Stimulated activated memory B cell treated with anti-CD40 and anti-IgM and Interleukin-4, amounts not matched to agents 10 μg/mL and 1 μg/mL and 100 μg/mL, for 72 hours (primary cell): ENCODE measurements around the gene SLC2A5.

Experiments used
- ATAC-seq: fragments of 150-1000 bp; cut with Tn5 transposase; 2 replicates; pipeline ENCODE4 v1.10.0; 2021
- H3K27ac Mint-ChIP-seq: one replicate; pipeline ENCODE4 v1.8.0; 2022; ENCODE audit warnings: mild to moderate bottlenecking, mixed read lengths
- H3K27me3 Mint-ChIP-seq: one replicate; pipeline ENCODE4 v1.8.0; 2022; ENCODE audit warnings: mixed read lengths
- H3K36me3 Mint-ChIP-seq: one replicate; pipeline ENCODE4 v1.8.0; 2022; ENCODE audit warnings: mixed read lengths
- H3K4me1 Mint-ChIP-seq: one replicate; pipeline ENCODE4 v1.8.0; 2022; ENCODE audit warnings: mixed read lengths
- H3K4me3 Mint-ChIP-seq: one replicate; pipeline ENCODE4 v1.8.0; 2022; ENCODE audit warnings: mild to moderate bottlenecking, moderate library complexity, mixed read lengths
- H3K9me3 Mint-ChIP-seq: one replicate; pipeline ENCODE4 v1.8.0; 2022; ENCODE audit warnings: mixed read lengths

The SLC2A5 gene

GRCh38 chr1:9059891-9060744 is 9.3 kb downstream of the SLC2A5 start:
- no peak overlapping the region for H3K4me3 Mint-ChIP-seq

GRCh38 chr1:9058465-9058864 is 11.0 kb downstream of the SLC2A5 start:
- ATAC-seq, result no peak
- Mint-ChIP-seq H3K9me3 (peaks cover 4% of the 10 kb centered on the region), H3K4me1 (peaks cover 9% of the 10 kb centered on the region), H3K36me3 (no peaks in the 10 kb centered on the region), H3K27me3 (no peaks in the 10 kb centered on the region), H3K27ac (no peak overlapping the region), H3K4me3 (no peak overlapping the region)

More at GRCh38 chr1:9059891-9060744, 9.3 kb downstream of the SLC2A5 start:
- Mint-ChIP-seq H3K27ac (no peak overlapping the region), H3K4me1 (peaks cover 15% of the 10 kb centered on the region), H3K36me3 (no peaks in the 10 kb centered on the region), H3K27me3 (no peaks in the 10 kb centered on the region), H3K9me3 (peaks cover 4% of the 10 kb centered on the region)
- ATAC-seq, result no peak

- H3K4me1 Mint-ChIP-seq, result peaks cover 9% of the 10 kb centered on the region
- H3K27ac Mint-ChIP-seq, result no peak overlapping the region
- no peaks in the 10 kb centered on the region for H3K36me3 Mint-ChIP-seq
- no peak for ATAC-seq
- H3K9me3 Mint-ChIP-seq, result peaks cover 4% of the 10 kb centered on the region
- H3K27me3 Mint-ChIP-seq, result no peaks in the 10 kb centered on the region
- no peak overlapping the region for H3K4me3 Mint-ChIP-seq
These were observed 11.6 kb downstream of the SLC2A5 start for GRCh38 chr1:9057851-9058250.

- no peak overlapping the region for H3K27ac Mint-ChIP-seq
- ATAC-seq, result no peak
These were observed 17.0 kb downstream of the SLC2A5 start for GRCh38 chr1:9052272-9053049.

GRCh38 chr1:9051379-9051778 is 18.1 kb downstream of the SLC2A5 start:
- no peak for ATAC-seq
- H3K36me3 Mint-ChIP-seq, result no peaks in the 10 kb centered on the region
- no peaks in the 10 kb centered on the region for H3K9me3 Mint-ChIP-seq
- H3K27ac Mint-ChIP-seq, result no peak overlapping the region
- H3K4me1 Mint-ChIP-seq, result no peaks in the 10 kb centered on the region
- no peak overlapping the region for H3K4me3 Mint-ChIP-seq
- no peaks in the 10 kb centered on the region for H3K27me3 Mint-ChIP-seq

More at GRCh38 chr1:9052272-9053049, 17.0 kb downstream of the SLC2A5 start:
- H3K4me1 Mint-ChIP-seq, result no peaks in the 10 kb centered on the region
- H3K4me3 Mint-ChIP-seq, result no peak overlapping the region
- no peaks in the 10 kb centered on the region for H3K27me3 Mint-ChIP-seq
- no peaks in the 10 kb centered on the region for H3K9me3 Mint-ChIP-seq
- no peaks in the 10 kb centered on the region for H3K36me3 Mint-ChIP-seq

- Mint-ChIP-seq H3K4me1 (no peaks in the 10 kb centered on the region), H3K9me3 (no peaks in the 10 kb centered on the region), H3K4me3 (no peak overlapping the region), H3K27me3 (no peaks in the 10 kb centered on the region), H3K36me3 (no peaks in the 10 kb centered on the region), H3K27ac (no peak overlapping the region)
- ATAC-seq, result no peak
These were observed 18.6 kb downstream of the SLC2A5 start for GRCh38 chr1:9050803-9051202.

GRCh38 chr1:9048551-9048950 is 20.9 kb downstream of the SLC2A5 start:
- H3K27ac Mint-ChIP-seq, result no peak overlapping the region
- no peak overlapping the region for H3K4me3 Mint-ChIP-seq
- H3K4me1 Mint-ChIP-seq, result no peaks in the 10 kb centered on the region
- H3K9me3 Mint-ChIP-seq, result no peaks in the 10 kb centered on the region
- ATAC-seq, result no peak
- H3K27me3 Mint-ChIP-seq, result no peaks in the 10 kb centered on the region
- no peaks in the 10 kb centered on the region for H3K36me3 Mint-ChIP-seq

GRCh38 chr1:9047019-9047418 is 22.4 kb downstream of the SLC2A5 start:
- Mint-ChIP-seq H3K4me1 (peaks cover 5% of the 10 kb centered on the region), H3K9me3 (no peaks in the 10 kb centered on the region), H3K36me3 (no peaks in the 10 kb centered on the region), H3K27ac (no peak overlapping the region), H3K27me3 (no peaks in the 10 kb centered on the region), H3K4me3 (no peak overlapping the region)
- no peak for ATAC-seq

- Mint-ChIP-seq H3K4me1 (peaks cover 5% of the 10 kb centered on the region), H3K9me3 (no peaks in the 10 kb centered on the region), H3K27ac (no peak overlapping the region), H3K27me3 (no peaks in the 10 kb centered on the region), H3K36me3 (no peaks in the 10 kb centered on the region), H3K4me3 (no peak overlapping the region)
- ATAC-seq, result no peak
These were observed 23.4 kb downstream of the SLC2A5 start for GRCh38 chr1:9045861-9046510.

GRCh38 chr1:9044236-9044635 is 25.2 kb downstream of the SLC2A5 start:
- Mint-ChIP-seq H3K36me3 (no peaks in the 10 kb centered on the region), H3K9me3 (no peaks in the 10 kb centered on the region), H3K4me3 (no peak overlapping the region), H3K4me1 (peaks cover 5% of the 10 kb centered on the region), H3K27ac (no peak overlapping the region), H3K27me3 (no peaks in the 10 kb centered on the region)
- no peak for ATAC-seq

- no peak overlapping the region for H3K27ac Mint-ChIP-seq
- H3K27me3 Mint-ChIP-seq, result no peaks in the 10 kb centered on the region
- no peak overlapping the region for H3K4me3 Mint-ChIP-seq
- no peak for ATAC-seq
- no peaks in the 10 kb centered on the region for H3K9me3 Mint-ChIP-seq
- no peaks in the 10 kb centered on the region for H3K36me3 Mint-ChIP-seq
- peaks cover 11% of the 10 kb centered on the region for H3K4me1 Mint-ChIP-seq
These were observed 27.2 kb downstream of the SLC2A5 start for GRCh38 chr1:9042272-9042671.

GRCh38 chr1:9041116-9041779 is 28.2 kb downstream of the SLC2A5 start:
- Mint-ChIP-seq H3K4me1 (peaks cover 16% of the 10 kb centered on the region), H3K36me3 (no peaks in the 10 kb centered on the region), H3K27me3 (no peaks in the 10 kb centered on the region), H3K27ac (no peak overlapping the region), H3K4me3 (no peak overlapping the region), H3K9me3 (no peaks in the 10 kb centered on the region)
- ATAC-seq, result no peak

- H3K9me3 Mint-ChIP-seq, result peaks cover 3% of the 10 kb centered on the region
- no peak overlapping the region for H3K4me3 Mint-ChIP-seq
These were observed 28.8 kb downstream of the SLC2A5 start for GRCh38 chr1:9040659-9041030.

GRCh38 chr1:9039761-9040658 is 29.4 kb downstream of the SLC2A5 start:
- H3K4me3 Mint-ChIP-seq, result no peak overlapping the region
- H3K36me3 Mint-ChIP-seq, result peaks cover 11% of the 10 kb centered on the region
- H3K27ac Mint-ChIP-seq, result no peak overlapping the region
- peaks cover 16% of the 10 kb centered on the region for H3K4me1 Mint-ChIP-seq
- H3K27me3 Mint-ChIP-seq, result no peaks in the 10 kb centered on the region
- peak; percentile 2 for ATAC-seq
- H3K9me3 Mint-ChIP-seq, result peaks cover 8% of the 10 kb centered on the region

More at GRCh38 chr1:9040659-9041030, 28.8 kb downstream of the SLC2A5 start:
- H3K36me3 Mint-ChIP-seq, result peaks cover 6% of the 10 kb centered on the region
- no peak for ATAC-seq
- no peaks in the 10 kb centered on the region for H3K27me3 Mint-ChIP-seq
- peaks cover 16% of the 10 kb centered on the region for H3K4me1 Mint-ChIP-seq
- no peak overlapping the region for H3K27ac Mint-ChIP-seq
